Trophoblast cell (in vitro differentiated cells and primary cell): ENCODE measurements around the gene KCNT2.

ENCODE experiments used
- DNase-seq, 2 donors: peaks; one replicate each; pipeline ENCODE4 v3.0.0-alpha.2; 2016
- H2AFZ ChIP-seq: 2 replicates; pipeline ENCODE4 v1.6.1; 2013; ENCODE audit warnings: low read length, moderate library complexity, mild to moderate bottlenecking; ENCODE audit not compliant: insufficient read depth, poor library complexity
- H2AK5ac ChIP-seq: 2 replicates; pipeline ENCODE4 v1.6.1; 2013; ENCODE audit warnings: mild to moderate bottlenecking, low read length
- H2BK120ac ChIP-seq: 2 replicates; pipeline ENCODE4 v1.6.1; 2013; ENCODE audit warnings: low read length, mild to moderate bottlenecking, moderate library complexity; ENCODE audit not compliant: insufficient read depth, poor library complexity
- H2BK12ac ChIP-seq: 2 replicates; pipeline ENCODE4 v1.6.1; 2013; ENCODE audit warnings: mild to moderate bottlenecking, low read length, moderate library complexity
- H2BK5ac ChIP-seq: 2 replicates; pipeline ENCODE4 v1.6.1; 2013; ENCODE audit warnings: low read length, low read depth, moderate library complexity, mild to moderate bottlenecking; ENCODE audit not compliant: poor library complexity
- H3K14ac ChIP-seq: 2 replicates; pipeline ENCODE4 v1.6.1; 2013; ENCODE audit warnings: mild to moderate bottlenecking, low read length
- H3K18ac ChIP-seq: 2 replicates; pipeline ENCODE4 v1.6.1; 2013; ENCODE audit warnings: mild to moderate bottlenecking, low read length
- H3K23ac ChIP-seq: 2 replicates; pipeline ENCODE4 v1.6.1; 2013; ENCODE audit warnings: low read length
- H3K27ac ChIP-seq: 2 replicates; pipeline ENCODE4 v1.5.1; 2013; ENCODE audit warnings: low read depth, mild to moderate bottlenecking, inconsistent platforms, low read length, moderate library complexity
- H3K27me3 ChIP-seq: 2 replicates; pipeline ENCODE4 v1.6.1; 2013; ENCODE audit warnings: inconsistent platforms, mild to moderate bottlenecking, low read length, moderate library complexity; ENCODE audit not compliant: insufficient read depth
- H3K36me3 ChIP-seq, 2 experiments: 1 replicate in 1 of 2; 2 replicates in 1 of 2; pipeline ENCODE4 v1.6.1; 2013; ENCODE audit warnings: low read length in 2 of 2, mild to moderate bottlenecking in 2 of 2, moderate library complexity in 1 of 2; ENCODE audit not compliant: insufficient read depth in 2 of 2, control insufficient read depth in 1 of 2
- H3K4ac ChIP-seq: 2 replicates; pipeline ENCODE4 v1.6.1; 2013; ENCODE audit warnings: low read depth, mild to moderate bottlenecking, low read length, moderate library complexity
- H3K4me1 ChIP-seq, 2 experiments: 1 replicate in 1 of 2; 2 replicates in 1 of 2; pipeline ENCODE4 v1.6.1; 2013; ENCODE audit warnings: low read length in 2 of 2, mild to moderate bottlenecking in 2 of 2, moderate library complexity in 1 of 2; ENCODE audit not compliant: insufficient read depth in 2 of 2, control insufficient read depth in 1 of 2
- H3K4me2 ChIP-seq: 2 replicates; pipeline ENCODE4 v1.6.1; 2013; ENCODE audit warnings: inconsistent platforms, mild to moderate bottlenecking, low read length, moderate library complexity
- H3K4me3 ChIP-seq: 2 replicates; pipeline ENCODE4 v1.5.1; 2013; ENCODE audit warnings: mild to moderate bottlenecking, low read depth, low read length, inconsistent platforms
- H3K79me1 ChIP-seq: one replicate; pipeline ENCODE4 v1.6.1; 2013; ENCODE audit warnings: low read length
- H3K79me2 ChIP-seq: 2 replicates; pipeline ENCODE4 v1.6.1; 2013; ENCODE audit warnings: low read length, mild to moderate bottlenecking; ENCODE audit not compliant: control insufficient read depth, insufficient read depth, poor library complexity
- H3K9ac ChIP-seq: 2 replicates; pipeline ENCODE4 v1.6.1; 2013; ENCODE audit warnings: mild to moderate bottlenecking, low read length
- H3K9me3 ChIP-seq: 2 replicates; pipeline ENCODE4 v1.6.1; 2013; ENCODE audit warnings: low read depth, mild to moderate bottlenecking, control low read depth, inconsistent platforms, low read length; ENCODE audit not compliant: insufficient read depth
- H4K12ac ChIP-seq: 2 replicates; pipeline ENCODE4 v1.6.1; 2013; ENCODE audit warnings: low read depth, mild to moderate bottlenecking, low read length, moderate library complexity
- H4K8ac ChIP-seq: 2 replicates; pipeline ENCODE4 v1.6.1; 2013; ENCODE audit warnings: low read depth, mild to moderate bottlenecking, low read length, moderate library complexity
- H4K91ac ChIP-seq: one replicate; pipeline ENCODE4 v1.6.1; 2013; ENCODE audit warnings: low read depth, mild to moderate bottlenecking, low read length, moderate library complexity
- WGBS: extraction: QIAGEN DNeasy Blood & Tissue Kit; methylation state at CpG from one replicate; pipeline ENCODE4 v1.1.7; 2013; ENCODE audit warnings: missing lambda C conversion rate; ENCODE audit not compliant: insufficient read length, insufficient coverage; ENCODE audit errors: extremely low coverage; 5-methylcytosine and 5-hydroxymethylcytosine counted together

The KCNT2 gene

GRCh38 chr1:196344453-196344852, 263.8 kb downstream of the KCNT2 start:
- Histone ChIP-seq H4K91ac (no peak overlapping the region), H2AFZ (no peak overlapping the region), H4K8ac (no peak overlapping the region), H3K4me3 (no peak overlapping the region), H3K27me3 (no peaks in the 10 kb centered on the region), H3K4me1 (no peaks in the 10 kb centered on the region), H3K9ac (no peak overlapping the region), H2AK5ac (no peak overlapping the region), H2BK5ac (no peak overlapping the region), H3K4ac (no peak overlapping the region), H2BK120ac (no peak overlapping the region), H3K23ac (no peak overlapping the region), H3K79me2 (no peaks in the 10 kb centered on the region), H3K27ac (no peak overlapping the region), H2BK12ac (no peak overlapping the region), H3K4me2 (no peak overlapping the region), H3K14ac (no peak overlapping the region), H3K18ac (no peak overlapping the region), H3K79me1 (no peaks in the 10 kb centered on the region), H4K12ac (no peak overlapping the region), H3K9me3 (no peaks in the 10 kb centered on the region), H3K36me3 (no peaks in the 10 kb centered on the region)
- no CpG with 5 or more reads among the region's 2 CpGs for WGBS
- DNase-seq, result no peak

GRCh38 chr1:196324345-196324744, 283.9 kb downstream of the KCNT2 start:
- H3K4me3 ChIP-seq, result no peak overlapping the region
- no peaks in the 10 kb centered on the region for H3K27me3 ChIP-seq
- H3K4me1 ChIP-seq, result no peaks in the 10 kb centered on the region
- H3K27ac ChIP-seq, result no peak overlapping the region
- no peak overlapping the region for H2BK12ac ChIP-seq
- H4K8ac ChIP-seq, result no peak overlapping the region
- no peak overlapping the region for H4K12ac ChIP-seq
- H3K36me3 ChIP-seq, result no peaks in the 10 kb centered on the region
- no peak for DNase-seq
- no peak overlapping the region for H2AK5ac ChIP-seq
- H3K9ac ChIP-seq, result no peak overlapping the region
- H3K9me3 ChIP-seq, result no peaks in the 10 kb centered on the region
- no peak overlapping the region for H3K23ac ChIP-seq
- H3K14ac ChIP-seq, result no peak overlapping the region
- no peak overlapping the region for H4K91ac ChIP-seq
- H2BK5ac ChIP-seq, result no peak overlapping the region
- no CpG with 5 or more reads among the region's 1 CpG for WGBS
- H3K79me1 ChIP-seq, result no peaks in the 10 kb centered on the region
- H3K79me2 ChIP-seq, result no peaks in the 10 kb centered on the region
- no peak overlapping the region for H3K18ac ChIP-seq
- no peak overlapping the region for H2AFZ ChIP-seq
- no peak overlapping the region for H3K4ac ChIP-seq
- no peak overlapping the region for H3K4me2 ChIP-seq
- no peak overlapping the region for H2BK120ac ChIP-seq

- Histone ChIP-seq H2BK5ac (no peak overlapping the region), H3K27me3 (no peaks in the 10 kb centered on the region), H2BK120ac (no peak overlapping the region), H3K23ac (no peak overlapping the region), H3K9ac (no peak overlapping the region), H3K4ac (no peak overlapping the region), H3K14ac (no peak overlapping the region), H3K9me3 (no peaks in the 10 kb centered on the region), H3K27ac (no peak overlapping the region), H3K4me2 (no peak overlapping the region), H3K79me2 (no peaks in the 10 kb centered on the region), H2BK12ac (no peak overlapping the region), H4K91ac (no peak overlapping the region), H2AK5ac (no peak overlapping the region), H3K36me3 (no peaks in the 10 kb centered on the region), H3K18ac (no peak overlapping the region), H3K4me3 (no peak overlapping the region), H4K12ac (no peak overlapping the region), H3K4me1 (no peaks in the 10 kb centered on the region), H2AFZ (no peak overlapping the region), H4K8ac (no peak overlapping the region), H3K79me1 (no peaks in the 10 kb centered on the region)
- no CpG with 5 or more reads among the region's 3 CpGs for WGBS
- no peak for DNase-seq
Measured at GRCh38 chr1:196323869-196324268, 284.4 kb downstream of the KCNT2 start.

- Histone ChIP-seq H2BK120ac (no peak overlapping the region), H3K4me2 (no peak overlapping the region), H4K12ac (no peak overlapping the region), H3K27me3 (no peaks in the 10 kb centered on the region), H3K79me1 (no peaks in the 10 kb centered on the region), H4K91ac (no peak overlapping the region), H3K14ac (no peak overlapping the region), H3K27ac (no peak overlapping the region), H2AFZ (no peak overlapping the region), H2BK5ac (no peak overlapping the region), H4K8ac (no peak overlapping the region), H2AK5ac (no peak overlapping the region), H3K4me3 (no peak overlapping the region), H3K79me2 (no peaks in the 10 kb centered on the region), H3K18ac (no peak overlapping the region), H3K23ac (no peak overlapping the region), H3K9me3 (no peaks in the 10 kb centered on the region), H3K4ac (no peak overlapping the region), H2BK12ac (no peak overlapping the region), H3K4me1 (no peaks in the 10 kb centered on the region), H3K9ac (no peak overlapping the region), H3K36me3 (no peaks in the 10 kb centered on the region)
- no CpG with 5 or more reads among the region's 2 CpGs for WGBS
- no peak for DNase-seq
Measured at GRCh38 chr1:196319301-196319700, 288.9 kb downstream of the KCNT2 start.
